GM21825 (cell line): ENCODE data around the gene ING1.
"Not testable (repeated sequence)": the region's sequence is repeated elsewhere in the genome, so short reads cannot be mapped to it uniquely, and the experiment has no call there.

ENCODE experiments used
- ATAC-seq: cut with Tn5 transposase; IDR thresholded peaks from one replicate; pipeline ENCODE4 v1.9.1; 2021; ENCODE audit warnings: mild to moderate bottlenecking, moderate library complexity; ENCODE audit not compliant: unreplicated experiment

The ING1 gene

GRCh38 chr13:110690516-110690915, 23.0 kb upstream of the ING1 start:
- no peak for ATAC-seq

GRCh38 chr13:110695774-110696173, 17.7 kb upstream of the ING1 start:
- ATAC-seq: not testable (repeated sequence)

GRCh38 chr13:110696776-110697175, 16.7 kb upstream of the ING1 start:
- no peak for ATAC-seq

- ATAC-seq: no peak
These were observed 15.7 kb upstream of the ING1 start for GRCh38 chr13:110697842-110698241.

GRCh38 chr13:110698689-110699088, 14.8 kb upstream of the ING1 start:
- ATAC-seq: peak; percentile 54

- ATAC-seq: no peak
These were observed 14.1 kb upstream of the ING1 start for GRCh38 chr13:110699148-110700145.

- ATAC-seq: no peak
These were observed 13.3 kb upstream of the ING1 start for GRCh38 chr13:110700186-110700585.

- ATAC-seq: no peak
These were observed 12.9 kb upstream of the ING1 start for GRCh38 chr13:110700641-110701040.

- not testable (repeated sequence) for ATAC-seq
These were observed 12.4 kb upstream of the ING1 start for GRCh38 chr13:110701061-110701460.

- no peak for ATAC-seq
These were observed 11.4 kb upstream of the ING1 start for GRCh38 chr13:110702089-110702488.

- ATAC-seq: no peak
These were observed 10.6 kb upstream of the ING1 start for GRCh38 chr13:110702591-110703526.

- no peak for ATAC-seq
These were observed 8.1 kb upstream of the ING1 start for GRCh38 chr13:110705356-110705825.

GRCh38 chr13:110705826-110706569, 7.5 kb upstream of the ING1 start, which contains the start of gene CARS2:
Gene CARS2, minus strand, starts transcription at chr13:110706116. Its CDS starts 23 bp downstream, at chr13:110706093.
- ATAC-seq: peak; percentile 97

- peak; percentile 5 for ATAC-seq
These were observed 6.7 kb upstream of the ING1 start for GRCh38 chr13:110706570-110707372.

GRCh38 chr13:110712081-110712848, 1.2 kb upstream of the ING1 start:
- peak; percentile 34 for ATAC-seq

GRCh38 chr13:110712849-110713641, 455 bp upstream of the ING1 start:
- ATAC-seq: peak; percentile 49

GRCh38 chr13:110713981-110714796, 689 bp downstream of the ING1 start:
- ATAC-seq: no peak
